Aorta (tissue), 5 donors: ENCODE results near the gene USH2A. TPM values are rescaled to one million over a fixed set of nuclear protein-coding genes. Genes with fewer than 3 reads are reported as not detected.

Experiments used
- ATAC-seq: fragments of 200-7000 bp; cut with Tn5 transposase; one replicate; pipeline ENCODE4 v1.9.1; 2022; ENCODE audit warnings: moderate library complexity; ENCODE audit not compliant: low FRiP score
- DNase-seq, 2 donors: peaks; one replicate each; pipeline ENCODE4 v3.0.0-alpha.2; 2020
- H3K27ac ChIP-seq, 2 donors: one replicate each; pipeline ENCODE4 v1.5.1; 2013; ENCODE audit warnings: low read length in 2 of 2, mild to moderate bottlenecking in 2 of 2, moderate library complexity in 2 of 2, control low read depth in 1 of 2, inconsistent platforms in 1 of 2, low read depth in 1 of 2
- H3K27me3 ChIP-seq, 2 donors: one replicate each; pipeline ENCODE4 v1.6.1; 2013; ENCODE audit warnings: control low read depth in 1 of 2, low read length in 1 of 2, mild to moderate bottlenecking in 1 of 2, moderate library complexity in 1 of 2; ENCODE audit not compliant: insufficient read depth in 2 of 2, control insufficient read depth in 1 of 2
- H3K36me3 ChIP-seq, 2 donors: one replicate each; pipeline ENCODE4 v1.6.1; 2013; ENCODE audit warnings: control low read depth in 1 of 2, low read length in 1 of 2, mild to moderate bottlenecking in 1 of 2; ENCODE audit not compliant: insufficient read depth in 2 of 2, control insufficient read depth in 1 of 2
- H3K4me1 ChIP-seq, 2 donors: one replicate each; pipeline ENCODE4 v1.6.1; 2013; ENCODE audit warnings: low read length in 2 of 2, control low read depth in 1 of 2, mild to moderate bottlenecking in 1 of 2, moderate library complexity in 1 of 2; ENCODE audit not compliant: insufficient read depth in 2 of 2, control insufficient read depth in 1 of 2
- H3K4me3 ChIP-seq, 2 donors: one replicate each; pipeline ENCODE4 v1.5.1; 2013; ENCODE audit warnings: low read length in 2 of 2, control low read depth in 1 of 2, mild to moderate bottlenecking in 1 of 2
- H3K9me3 ChIP-seq: one replicate; pipeline ENCODE4 v1.6.1; 2013; ENCODE audit warnings: mild to moderate bottlenecking, low read length; ENCODE audit not compliant: control insufficient read depth
- WGBS, 2 donors: extraction: QIAGEN DNeasy Blood & Tissue Kit; methylation state at CpG; one replicate each; pipeline ENCODE4 v1.1.7; 2013; 5-methylcytosine and 5-hydroxymethylcytosine counted together
- intact Hi-C, 2 donors: fragments of 100-400 bp; cut with DNase I; formaldehyde crosslinking; loops; one replicate each; pipeline versions ENCODE4 v1.14.2 to v1.15.0; 2022
- polyA plus RNA-seq, 2 donors: library from polyadenylated mRNA; stranded (reverse); fragments of 200-250 nt; gene quantifications; one replicate each; pipeline ENCODE4 v1.2.3, GENCODE V29; 2013
- total RNA-seq, 2 donors: library from RNA; stranded (reverse); fragmentation: NEBNext Ultra II Directional; extraction: Animal tissue kit (Norgen Biotek cat#: 25700); gene quantifications; one replicate each; pipeline ENCODE4 v1.2.1, GENCODE V29; 2021
- donor health status: healthy with polysubstance abuse.
- donor health status: Bipolar disorder and iron deficiency.
- donor health status: DM: no; HTN: no; CAD: no.
- donor health status: DM: no; HTN: no; CAD: no.
- donor health status: DM: yes; HTN: yes; CAD: no.

Gene USH2A
- total and polyA plus RNA-seq, 4 donors = 0.13 TPM; not detected in 3

DNA sequence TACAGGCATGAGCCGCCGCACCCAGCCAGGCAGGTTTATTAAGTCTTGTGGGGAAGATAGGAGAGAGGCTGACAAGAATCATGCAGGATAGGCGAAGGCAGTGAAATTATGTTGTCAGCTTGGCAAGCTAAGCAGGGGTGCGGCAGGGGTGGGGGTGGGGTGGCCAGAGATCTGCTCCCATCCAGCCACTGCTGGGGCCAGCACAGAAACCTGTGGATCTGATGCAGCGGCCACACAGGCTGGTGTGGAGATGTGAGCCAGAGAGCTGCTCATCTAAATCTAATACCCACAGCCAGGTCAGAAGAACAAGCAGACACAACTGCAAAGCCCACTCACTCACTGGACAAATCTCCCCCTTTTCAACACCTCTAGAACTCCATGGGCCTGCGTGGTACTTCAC, 787.4 kb downstream of the USH2A start:
- intact Hi-C loops = no loop called here
- Histone ChIP-seq H3K4me3 (no peak overlapping the region), H3K27ac (no peak overlapping the region), H3K9me3 (no peaks in the 10 kb centered on the region), H3K27me3 (no peaks in the 10 kb centered on the region), H3K36me3 (no peaks in the 10 kb centered on the region), H3K4me1 (no peaks in the 10 kb centered on the region)
- DNase-seq (no peak), ATAC-seq (no peak)
- 93 to 95% methylated on average over 6 of the region's 6 CpGs for WGBS, 2 donors

DNA sequence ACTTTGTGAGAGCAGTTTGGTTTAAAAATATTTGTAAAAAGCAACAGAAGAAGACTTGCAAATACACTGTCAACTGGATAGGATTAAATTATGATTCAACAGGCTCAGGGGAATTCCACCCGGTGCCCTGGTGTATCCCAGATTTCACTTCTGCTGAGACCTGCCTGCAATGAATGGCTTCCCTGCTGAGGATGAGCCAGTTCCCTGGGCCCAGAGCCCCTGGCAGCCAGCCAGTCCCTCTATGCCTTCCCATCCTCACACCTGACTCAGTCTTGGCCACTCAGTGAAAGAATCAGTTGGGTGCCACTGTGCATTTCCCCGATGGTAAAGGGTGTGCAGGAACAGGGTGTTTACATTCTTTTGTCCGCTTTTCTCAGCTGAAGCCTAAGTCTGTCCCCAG, 791.8 kb downstream of the USH2A start:
- ATAC-seq = no peak
- WGBS, 2 donors = 37 to 44% methylated on average over 3 of the region's 3 CpGs

DNA sequence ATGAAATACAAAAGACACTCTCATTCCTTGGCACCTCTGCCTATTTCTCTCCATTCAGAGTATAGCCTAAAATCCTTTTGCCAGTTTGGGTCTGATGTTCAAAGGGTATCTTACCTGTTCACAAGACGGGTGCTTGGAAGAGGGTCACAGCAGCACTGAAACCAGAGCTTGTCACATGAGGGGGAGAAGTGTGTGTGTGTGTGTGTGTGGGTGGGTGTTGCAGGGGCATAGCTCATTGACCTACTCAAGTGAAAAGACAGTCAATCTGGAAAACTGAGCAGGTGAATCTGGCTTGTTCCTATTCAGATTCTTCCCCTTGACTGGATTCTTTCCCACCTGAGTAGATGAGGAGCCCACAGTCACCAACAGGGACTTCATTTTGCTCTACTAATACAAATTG, 792.2 kb downstream of the USH2A start:
- Histone ChIP-seq H3K9me3 (no peaks in the 10 kb centered on the region), H3K4me3 (no peak overlapping the region), H3K27me3 (no peaks in the 10 kb centered on the region), H3K27ac (no peak overlapping the region), H3K4me1 (no peaks in the 10 kb centered on the region), H3K36me3 (no peaks in the 10 kb centered on the region)
- DNase-seq = no peak
- intact Hi-C loops = no loop called here
- 59 to 71% methylated on average over 1 of the region's 1 CpG for WGBS, 2 donors
- no peak for ATAC-seq

More for the DNA sequence above, 791.8 kb downstream of the USH2A start:
- H3K27me3 ChIP-seq = no peaks in the 10 kb centered on the region
- no peak overlapping the region for H3K27ac ChIP-seq
- H3K4me3 ChIP-seq = no peak overlapping the region
- no peaks in the 10 kb centered on the region for H3K36me3 ChIP-seq
- intact Hi-C loops = no loop called here
- H3K9me3 ChIP-seq = no peaks in the 10 kb centered on the region
- no peak for DNase-seq
- H3K4me1 ChIP-seq = no peaks in the 10 kb centered on the region

DNA sequence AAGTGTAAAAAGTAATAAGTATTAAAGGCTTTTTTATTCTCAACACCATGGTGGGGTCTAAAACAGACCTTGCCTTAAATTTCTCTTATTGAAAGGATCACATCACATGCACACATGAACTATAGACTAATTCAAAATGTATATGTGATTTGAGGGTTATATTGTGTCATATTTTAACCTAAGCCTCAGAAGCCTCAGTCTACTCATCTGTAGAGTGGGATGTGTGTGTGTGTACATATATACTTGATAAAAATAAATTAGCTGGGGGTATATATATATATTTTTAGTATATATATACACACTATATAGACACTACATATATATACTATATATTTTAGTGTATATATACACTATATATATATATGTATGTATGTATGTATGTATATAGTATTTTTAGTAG, 797.3 kb downstream of the USH2A start:
- no peaks in the 10 kb centered on the region for H3K4me1 ChIP-seq
- no peak overlapping the region for H3K4me3 ChIP-seq
- H3K27ac ChIP-seq = no peak overlapping the region
- DNase-seq (no peak), ATAC-seq (no peak)
- intact Hi-C loops = no loop called here
- no peaks in the 10 kb centered on the region for H3K36me3 ChIP-seq
- no peaks in the 10 kb centered on the region for H3K9me3 ChIP-seq
- H3K27me3 ChIP-seq = no peaks in the 10 kb centered on the region

DNA sequence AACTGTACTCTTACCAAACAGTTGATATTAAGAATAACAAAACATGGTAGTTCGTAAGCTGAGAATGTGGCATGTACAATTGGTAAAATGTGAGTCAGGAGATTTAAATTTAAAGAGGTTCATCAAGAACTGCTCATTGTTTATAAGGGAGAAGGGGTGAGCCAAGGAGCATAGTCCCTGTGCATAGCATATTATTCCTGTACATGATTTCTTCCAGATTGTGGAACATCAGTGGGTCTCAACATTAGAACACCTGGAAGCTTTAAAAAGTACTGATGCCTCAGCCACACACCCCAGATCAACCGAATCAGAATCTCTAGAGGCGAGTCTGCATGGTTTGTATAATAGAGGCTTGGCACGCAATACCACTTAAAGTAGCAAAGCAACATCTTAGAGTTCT, 800.1 kb downstream of the USH2A start:
- ATAC-seq (no peak), DNase-seq (no peak)
- no peaks in the 10 kb centered on the region for H3K27me3 ChIP-seq
- no peak overlapping the region for H3K4me3 ChIP-seq
- H3K4me1 ChIP-seq = no peaks in the 10 kb centered on the region
- no peaks in the 10 kb centered on the region for H3K9me3 ChIP-seq
- intact Hi-C loops = no loop called here
- no peaks in the 10 kb centered on the region for H3K36me3 ChIP-seq
- 91 to 92% methylated on average over 4 of the region's 4 CpGs for WGBS, 2 donors
- no peak overlapping the region for H3K27ac ChIP-seq

DNA sequence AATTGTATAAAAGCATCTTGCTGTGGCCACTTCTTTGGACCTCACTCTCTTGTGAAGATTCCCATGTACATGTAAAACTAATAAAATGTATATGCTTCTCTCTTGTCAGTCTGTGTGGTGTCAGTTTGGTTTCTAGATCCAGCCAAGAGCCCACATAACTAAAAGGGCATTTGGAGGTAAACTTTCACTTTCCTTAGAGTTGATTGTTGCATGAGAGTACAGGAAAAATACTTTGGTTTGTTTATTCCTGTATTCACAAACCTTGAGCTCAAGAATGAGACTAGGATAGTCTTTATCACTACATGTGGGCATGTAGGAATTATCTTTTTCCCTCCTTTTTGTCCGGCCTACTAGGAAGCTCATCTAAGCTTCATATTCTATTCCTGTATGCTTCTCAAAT, 805.3 kb downstream of the USH2A start:
- no peak overlapping the region for H3K27ac ChIP-seq
- intact Hi-C loops = no loop called here
- no peaks in the 10 kb centered on the region for H3K27me3 ChIP-seq
- H3K4me1 ChIP-seq = no peaks in the 10 kb centered on the region
- DNase-seq (no peak), ATAC-seq (no peak)
- H3K4me3 ChIP-seq = no peak overlapping the region
- 92 to 94% methylated on average over 1 of the region's 1 CpG for WGBS, 2 donors
- no peaks in the 10 kb centered on the region for H3K36me3 ChIP-seq
- no peaks in the 10 kb centered on the region for H3K9me3 ChIP-seq

DNA sequence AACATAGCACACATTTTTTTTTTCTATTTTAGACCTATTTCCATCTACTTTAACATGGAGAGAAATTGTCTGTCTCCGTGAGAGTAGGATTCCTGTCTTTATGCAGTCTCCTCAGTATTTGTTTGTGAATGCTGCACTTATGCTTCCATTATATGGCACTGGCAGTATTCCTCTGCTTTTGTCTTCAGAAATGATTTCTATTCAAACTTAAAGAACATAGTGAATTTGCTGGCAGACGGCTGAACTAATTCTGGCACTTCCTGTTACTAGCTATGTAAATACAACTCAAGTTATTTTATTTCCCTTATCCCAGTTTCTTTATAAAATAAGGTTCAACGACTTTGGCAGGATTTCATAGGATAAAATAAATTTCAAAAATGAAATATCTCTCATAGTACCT, 810.9 kb downstream of the USH2A start:
- intact Hi-C loops = no loop called here
- Histone ChIP-seq H3K27me3 (no peaks in the 10 kb centered on the region), H3K4me3 (no peak overlapping the region), H3K9me3 (no peaks in the 10 kb centered on the region), H3K27ac (no peak overlapping the region), H3K36me3 (no peaks in the 10 kb centered on the region), H3K4me1 (no peaks in the 10 kb centered on the region)
- ATAC-seq (no peak), DNase-seq (no peak)
- 2 to 6% methylated on average over 3 of the region's 3 CpGs for WGBS, 2 donors

DNA sequence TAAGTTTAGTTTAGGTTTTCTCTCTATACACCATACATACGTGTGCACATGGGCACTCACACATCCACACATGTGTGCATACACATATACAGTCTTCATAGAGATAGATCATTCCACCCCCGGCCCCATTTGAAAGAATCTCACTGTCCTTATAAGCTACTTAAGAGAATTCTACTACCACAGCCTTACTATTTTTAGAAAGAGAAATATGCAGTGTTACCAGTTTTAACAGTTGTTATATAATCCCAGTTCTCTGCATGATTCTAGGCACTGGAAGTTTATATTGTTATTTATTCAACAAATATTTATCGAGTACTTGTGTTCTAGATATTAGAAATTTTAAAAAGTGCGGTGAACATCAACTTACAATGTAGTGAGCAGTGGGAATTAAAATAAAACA, 814.6 kb downstream of the USH2A start:
- Histone ChIP-seq H3K36me3 (peaks cover 0 to 3% of the 10 kb centered on the region in 2 donors), H3K27ac (no peak overlapping the region), H3K27me3 (no peaks in the 10 kb centered on the region), H3K4me1 (no peaks in the 10 kb centered on the region), H3K4me3 (no peak overlapping the region), H3K9me3 (no peaks in the 10 kb centered on the region)
- intact Hi-C loops = no loop called here
- no peak for DNase-seq
- ATAC-seq = no peak
- WGBS, 2 donors = 73 to 79% methylated on average over 4 of the region's 4 CpGs

DNA sequence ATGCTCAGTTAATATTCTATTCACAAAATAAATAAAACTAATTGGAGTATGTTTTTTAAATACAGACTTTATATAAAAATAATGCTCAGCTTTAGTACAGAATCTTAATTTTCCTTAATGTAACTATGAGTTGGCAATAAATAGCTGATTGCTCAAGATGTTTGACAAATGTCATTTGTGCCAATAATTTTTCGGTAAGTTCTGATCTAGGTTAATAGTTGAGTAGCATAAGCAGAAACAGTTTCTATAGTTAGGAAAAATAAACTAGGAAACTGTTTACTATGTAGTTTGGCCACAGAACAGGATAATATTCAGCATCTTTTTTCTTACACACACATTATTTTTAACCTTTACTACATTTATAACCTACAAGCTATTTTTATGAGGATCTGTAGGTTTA, 815.8 kb downstream of the USH2A start:
- WGBS, 2 donors = 72 to 80% methylated on average over 1 of the region's 1 CpG
- ATAC-seq = no peak
- no peak overlapping the region for H3K4me3 ChIP-seq
- no peak overlapping the region for H3K27ac ChIP-seq
- no peaks in the 10 kb centered on the region for H3K27me3 ChIP-seq
- DNase-seq = no peak
- H3K4me1 ChIP-seq = no peaks in the 10 kb centered on the region
- H3K36me3 ChIP-seq = peaks cover 0 to 3% of the 10 kb centered on the region in 2 donors
- H3K9me3 ChIP-seq = no peaks in the 10 kb centered on the region
- intact Hi-C loops = no loop called here
